Effector memory CD8-positive, alpha-beta T cell (primary cell): Measurements from ENCODE around the gene TAP2.
A peak's percentile ranks its signal among the peaks of the same experiment; 100 is the strongest.
"Not testable (repeated sequence)": the region's sequence is repeated elsewhere in the genome, so short reads cannot be mapped to it uniquely, and the experiment has no call there.

ENCODE experiments used
- ATAC-seq: fragments of 150-1000 bp; cut with Tn5 transposase; replicated peaks from 2 replicates; pipeline ENCODE4 v1.10.0; 2021; ENCODE audit warnings: mild to moderate bottlenecking, moderate library complexity
- DNase-seq, 3 experiments: peaks; one replicate each; pipeline ENCODE4 v3.0.0; 2021
- H3K27ac Mint-ChIP-seq, 2 donors: one replicate each; pipeline ENCODE4 v1.8.0; 2022; ENCODE audit warnings: mild to moderate bottlenecking in 2 of 2, mixed read lengths in 2 of 2, moderate library complexity in 2 of 2
- H3K27me3 Mint-ChIP-seq, 2 donors: one replicate each; pipeline ENCODE4 v1.8.0; 2022; ENCODE audit warnings: mixed read lengths in 2 of 2
- H3K36me3 Mint-ChIP-seq: one replicate; pipeline ENCODE4 v1.8.0; 2022; ENCODE audit warnings: mild to moderate bottlenecking, moderate library complexity, mixed read lengths; ENCODE audit not compliant: insufficient read depth
- H3K4me1 Mint-ChIP-seq, 2 donors: one replicate each; pipeline ENCODE4 v1.8.0; 2022; ENCODE audit warnings: low read depth in 2 of 2, mixed read lengths in 2 of 2
- H3K4me3 Mint-ChIP-seq, 2 donors: one replicate each; pipeline ENCODE4 v1.8.0; 2022; ENCODE audit warnings: mild to moderate bottlenecking in 2 of 2, mixed read lengths in 2 of 2, moderate library complexity in 2 of 2
- H3K9me3 Mint-ChIP-seq, 2 donors: one replicate each; pipeline ENCODE4 v1.8.0; 2022; ENCODE audit warnings: mixed read lengths in 2 of 2
- total RNA-seq, 9 experiments: gene quantifications; one replicate each; lab custom pipeline; 2026; lab: John Stamatoyannopoulos, UW

TAP2 gene
- total RNA-seq: 90.6 to 287 (median 111) reads per million in 9 experiments

DNA sequence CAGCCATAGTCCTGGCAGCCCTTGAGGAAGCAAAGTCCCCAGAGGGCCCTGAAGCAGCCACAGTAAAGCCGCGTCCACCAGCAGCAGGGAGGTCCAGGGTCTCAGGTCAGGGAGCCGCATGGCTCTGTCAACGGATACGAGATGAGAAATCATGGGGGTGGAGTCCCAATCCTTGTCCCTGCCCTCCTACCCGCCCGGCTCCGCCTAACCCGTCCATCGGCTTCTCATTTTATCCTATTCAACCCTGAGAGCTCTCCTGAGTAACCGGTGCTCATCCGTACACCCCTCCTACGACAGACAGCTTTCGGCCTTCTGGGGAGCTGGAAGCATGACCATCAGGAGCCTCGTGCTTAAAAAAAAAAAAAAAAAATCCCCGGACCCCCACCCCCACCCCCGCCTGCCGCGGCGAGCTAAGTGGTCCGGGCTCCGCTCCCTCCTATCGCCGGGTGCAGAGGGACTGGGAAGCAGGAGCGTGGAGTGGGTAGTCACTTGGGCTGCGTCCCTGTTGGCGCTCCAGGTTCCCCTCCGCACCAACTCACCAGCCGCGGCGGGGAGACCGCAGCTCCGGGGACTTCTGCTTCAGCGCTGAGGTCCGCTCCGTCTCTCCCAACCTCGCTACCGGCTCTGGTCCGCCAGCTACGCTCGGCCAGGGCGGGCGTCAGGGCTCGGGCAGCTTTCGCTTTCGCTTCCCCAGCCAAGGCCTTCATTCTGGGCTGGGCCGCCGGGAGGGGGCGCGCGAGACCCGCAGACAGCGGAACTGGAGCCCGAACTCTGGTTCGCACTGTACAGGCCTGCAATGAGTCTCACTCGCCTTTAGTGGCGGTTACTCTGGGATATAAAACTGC, at the start of gene TAP2:
Gene TAP2 (minus strand): TSS at position 626 of the 845 bp plus-strand sequence. CDS start 506 bp downstream, at position 120.
- Mint-ChIP-seq H3K27ac (peak within 1 kb of the TSS; percentile 62 to 89), H3K9me3 (no peaks in the 10 kb centered on the region)

GRCh38 chr6:32887616-32888015, 49.1 kb upstream of the TAP2 start:
- no peak for DNase-seq
- Mint-ChIP-seq H3K27ac (peak overlapping the region in 1 of 2 donors; percentile 41), H3K27me3 (no peaks in the 10 kb centered on the region), H3K4me3 (no peak overlapping the region), H3K36me3 (no peaks in the 10 kb centered on the region), H3K4me1 (no peaks in the 10 kb centered on the region), H3K9me3 (no peaks in the 10 kb centered on the region)
- no peak for ATAC-seq

More for the DNA sequence above, at the start of gene TAP2:
- H3K4me3 Mint-ChIP-seq: peak within 1 kb of the TSS; percentile 89 to 91
- peak; percentile 99 for DNase-seq
- peak; percentile 88 for ATAC-seq
- H3K27me3 Mint-ChIP-seq: no peaks in the 10 kb centered on the region
- H3K4me1 Mint-ChIP-seq: peaks cover 63 to 70% of the 10 kb centered on the region in 2 donors
- peaks cover 64% of the 10 kb centered on the region for H3K36me3 Mint-ChIP-seq

- Mint-ChIP-seq H3K27me3 (no peaks in the 10 kb centered on the region), H3K27ac (no peak overlapping the region), H3K36me3 (no peaks in the 10 kb centered on the region), H3K9me3 (no peaks in the 10 kb centered on the region), H3K4me1 (no peaks in the 10 kb centered on the region), H3K4me3 (no peak overlapping the region)
- no peak for ATAC-seq
- no peak for DNase-seq
These were observed 48.3 kb upstream of the TAP2 start for GRCh38 chr6:32886681-32887383.

DNA sequence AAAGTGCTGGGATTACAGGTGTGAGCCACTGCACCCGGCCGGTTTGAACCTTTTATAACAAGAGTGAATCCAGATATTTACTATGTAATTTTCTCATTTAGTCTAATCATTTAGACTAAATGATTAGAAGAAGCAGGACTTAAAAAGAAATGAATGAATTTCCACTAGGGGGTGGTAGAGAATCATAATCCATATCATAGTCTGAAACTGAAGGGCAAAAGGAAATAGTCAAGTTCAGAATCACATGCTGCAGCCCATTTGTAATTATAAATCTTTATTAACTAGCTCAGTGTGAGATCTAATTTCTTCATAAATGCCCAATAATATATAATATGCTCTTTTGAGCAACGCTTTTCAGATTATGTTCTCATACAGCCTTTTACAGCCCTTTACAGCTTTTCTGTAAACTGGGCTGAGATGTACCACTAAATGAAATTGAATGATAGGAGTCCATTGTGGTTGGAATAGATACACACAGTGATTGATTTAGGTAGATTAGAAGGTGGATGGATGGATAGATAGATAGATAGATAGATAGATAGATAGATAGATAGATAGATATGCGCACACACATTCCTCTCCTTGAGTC, 47.3 kb upstream of the TAP2 start:
- no peak overlapping the region for H3K27ac Mint-ChIP-seq
- ATAC-seq (peak; percentile 73), DNase-seq (no peak)
- no peaks in the 10 kb centered on the region for H3K9me3 Mint-ChIP-seq
- H3K4me1 Mint-ChIP-seq: no peaks in the 10 kb centered on the region
- no peak overlapping the region for H3K4me3 Mint-ChIP-seq
- no peaks in the 10 kb centered on the region for H3K27me3 Mint-ChIP-seq
- H3K36me3 Mint-ChIP-seq: no peaks in the 10 kb centered on the region

- H3K9me3 Mint-ChIP-seq: no peaks in the 10 kb centered on the region
- no peak for DNase-seq
These were observed 45.2 kb upstream of the TAP2 start for GRCh38 chr6:32883789-32884188.

DNA sequence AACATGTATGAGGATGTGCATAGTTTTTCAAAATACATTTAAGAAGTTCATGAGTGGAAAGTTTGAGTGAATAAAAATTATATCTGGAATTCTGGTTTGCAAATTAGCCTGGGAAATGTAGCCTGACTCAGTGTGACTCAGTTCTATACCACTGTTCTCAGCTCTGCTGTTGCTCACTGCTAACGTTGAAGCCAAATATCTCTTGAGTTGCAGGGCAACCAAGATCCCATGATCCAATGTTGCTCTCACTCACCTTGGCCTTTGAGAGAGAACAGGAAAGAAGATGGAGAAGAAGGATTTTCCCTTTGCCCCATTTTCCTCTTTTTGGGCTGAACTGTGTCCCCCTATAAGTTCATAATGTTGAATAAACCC, 44.3 kb upstream of the TAP2 start:
- no peaks in the 10 kb centered on the region for H3K27me3 Mint-ChIP-seq
- no peak overlapping the region for H3K4me3 Mint-ChIP-seq
- peaks cover 4% of the 10 kb centered on the region for H3K36me3 Mint-ChIP-seq
- no peaks in the 10 kb centered on the region for H3K9me3 Mint-ChIP-seq
- ATAC-seq (no peak), DNase-seq (no peak)
- H3K27ac Mint-ChIP-seq: no peak overlapping the region
- no peaks in the 10 kb centered on the region for H3K4me1 Mint-ChIP-seq

More at GRCh38 chr6:32883789-32884188, 45.2 kb upstream of the TAP2 start:
- Mint-ChIP-seq H3K4me3 (no peak overlapping the region), H3K36me3 (peaks cover 4% of the 10 kb centered on the region), H3K27ac (no peak overlapping the region), H3K27me3 (no peaks in the 10 kb centered on the region), H3K4me1 (no peaks in the 10 kb centered on the region)
- ATAC-seq: no peak

- not testable (repeated sequence) for H3K9me3 Mint-ChIP-seq, H3K27ac Mint-ChIP-seq, DNase-seq, H3K4me1 Mint-ChIP-seq, H3K27me3 Mint-ChIP-seq, ATAC-seq, H3K36me3 Mint-ChIP-seq, H3K4me3 Mint-ChIP-seq
These were observed 42.4 kb upstream of the TAP2 start for GRCh38 chr6:32880962-32881361.

DNA sequence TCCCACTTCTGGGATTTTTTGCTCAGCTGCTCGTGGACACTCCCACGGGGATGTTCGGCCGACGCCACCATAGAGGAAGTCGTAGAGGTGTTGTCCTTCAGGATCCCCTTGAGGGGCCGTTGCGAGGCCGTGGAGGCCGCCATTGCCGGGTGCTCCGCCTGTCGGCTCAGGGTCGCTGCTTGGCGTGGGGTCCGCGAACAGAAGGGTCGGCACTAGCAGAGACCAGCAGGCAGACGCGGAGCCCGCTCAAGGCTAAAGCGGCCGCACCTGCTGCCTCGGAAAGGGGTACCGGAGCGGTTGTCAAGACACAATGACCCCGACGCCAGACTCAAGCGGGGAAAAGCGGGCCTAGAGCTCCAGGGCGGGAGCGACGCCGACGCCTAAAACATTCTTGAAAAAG, 41.2 kb upstream of the TAP2 start:
- Mint-ChIP-seq H3K4me1 (no peaks in the 10 kb centered on the region), H3K27ac (no peak overlapping the region), H3K9me3 (no peaks in the 10 kb centered on the region), H3K4me3 (no peak overlapping the region), H3K36me3 (peaks cover 8% of the 10 kb centered on the region), H3K27me3 (no peaks in the 10 kb centered on the region)
- ATAC-seq: no peak
- no peak for DNase-seq

GRCh38 chr6:32876603-32877002, 38.1 kb upstream of the TAP2 start:
- H3K9me3 Mint-ChIP-seq: no peaks in the 10 kb centered on the region
- no peak overlapping the region for H3K27ac Mint-ChIP-seq
- H3K4me3 Mint-ChIP-seq: no peak overlapping the region
- peaks cover 8% of the 10 kb centered on the region for H3K36me3 Mint-ChIP-seq
- no peaks in the 10 kb centered on the region for H3K27me3 Mint-ChIP-seq
- H3K4me1 Mint-ChIP-seq: no peaks in the 10 kb centered on the region
- no peak for DNase-seq
- ATAC-seq: no peak

GRCh38 chr6:32873947-32874346, 35.4 kb upstream of the TAP2 start:
- H3K9me3 Mint-ChIP-seq, H3K27me3 Mint-ChIP-seq, ATAC-seq, H3K4me3 Mint-ChIP-seq, H3K36me3 Mint-ChIP-seq, DNase-seq, H3K4me1 Mint-ChIP-seq, H3K27ac Mint-ChIP-seq: not testable (repeated sequence)

GRCh38 chr6:32868257-32868788, 29.8 kb upstream of the TAP2 start:
- H3K36me3 Mint-ChIP-seq: peaks cover 3% of the 10 kb centered on the region
- no peak overlapping the region for H3K4me3 Mint-ChIP-seq
- peak; percentile 92 for ATAC-seq
- H3K27ac Mint-ChIP-seq: no peak overlapping the region
- H3K9me3 Mint-ChIP-seq: no peaks in the 10 kb centered on the region
- peaks cover 11 to 16% of the 10 kb centered on the region in 2 donors for H3K4me1 Mint-ChIP-seq
- H3K27me3 Mint-ChIP-seq: no peaks in the 10 kb centered on the region
- peak; percentile 86 to 90 (median 90) for DNase-seq

DNA sequence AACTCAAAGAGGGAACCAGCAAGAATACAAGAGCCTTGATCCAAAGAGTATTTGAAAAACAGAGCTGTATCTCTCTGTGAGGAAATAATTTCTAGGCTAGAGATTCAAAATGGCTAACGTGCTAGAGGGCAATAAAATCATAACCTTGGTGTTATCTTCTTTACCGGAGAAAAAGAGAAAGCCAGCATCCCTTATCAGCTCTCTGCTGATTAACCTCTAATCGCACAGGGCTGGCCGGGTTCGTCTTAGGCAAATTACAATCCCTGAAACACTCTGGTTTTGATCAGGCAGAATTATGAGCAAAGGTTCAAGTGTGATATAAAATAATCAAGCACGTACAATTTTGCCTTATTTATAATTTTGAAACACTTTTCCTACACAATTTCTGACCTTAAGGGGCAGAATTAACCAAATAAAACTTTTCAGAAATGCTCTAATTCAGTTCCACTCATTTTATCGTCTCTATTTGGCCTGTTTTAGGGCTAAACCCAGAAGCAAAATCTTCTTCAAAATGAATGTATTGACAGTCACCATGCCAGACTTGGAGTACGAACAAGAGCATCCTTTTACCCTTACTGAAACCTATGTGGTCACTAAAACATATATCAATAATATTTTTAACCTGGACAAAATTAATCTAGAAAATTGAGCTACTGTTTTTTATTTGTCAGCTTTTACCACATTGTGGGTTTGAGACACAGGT, 29.2 kb upstream of the TAP2 start:
- peak overlapping the region in 1 of 2 donors; percentile 82 for H3K27ac Mint-ChIP-seq
- H3K9me3 Mint-ChIP-seq: no peaks in the 10 kb centered on the region
- peaks cover 11 to 16% of the 10 kb centered on the region in 2 donors for H3K4me1 Mint-ChIP-seq
- no peaks in the 10 kb centered on the region for H3K27me3 Mint-ChIP-seq
- H3K36me3 Mint-ChIP-seq: peaks cover 6% of the 10 kb centered on the region
- no peak overlapping the region for H3K4me3 Mint-ChIP-seq
- no peak for DNase-seq
- ATAC-seq: peak; percentile 25

DNA sequence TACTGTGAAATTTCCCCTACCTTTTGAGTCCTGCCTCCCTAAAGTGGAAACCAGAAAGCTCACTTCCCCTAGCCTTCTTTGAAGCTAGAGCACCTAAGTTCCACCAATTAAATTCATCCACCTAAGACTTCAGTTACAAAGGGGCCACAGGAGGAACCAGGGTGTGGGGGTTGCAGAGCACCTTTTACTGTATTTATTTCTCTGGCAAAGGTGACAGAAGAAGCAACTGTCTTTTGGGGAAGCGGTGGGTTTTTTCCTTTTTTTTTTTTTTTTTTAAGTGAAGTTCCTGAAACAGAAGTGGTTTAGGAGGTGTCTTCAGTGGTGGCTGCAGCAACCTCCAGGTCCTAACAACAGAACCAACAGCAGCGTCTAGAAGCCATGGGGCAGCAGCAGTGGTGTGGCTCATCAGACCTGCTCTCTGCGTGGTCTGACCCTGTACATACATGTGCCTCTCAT, 28.5 kb upstream of the TAP2 start:
- no peak overlapping the region for H3K4me3 Mint-ChIP-seq
- peaks cover 11 to 16% of the 10 kb centered on the region in 2 donors for H3K4me1 Mint-ChIP-seq
- peaks cover 11% of the 10 kb centered on the region for H3K36me3 Mint-ChIP-seq

More for the DNA sequence above, 28.5 kb upstream of the TAP2 start:
- Mint-ChIP-seq H3K9me3 (no peaks in the 10 kb centered on the region), H3K27me3 (no peaks in the 10 kb centered on the region), H3K27ac (peak overlapping the region; percentile 49 to 82)
- ATAC-seq: peak; percentile 17
- no peak for DNase-seq
